GM12872 (cell line): ENCODE data around the gene ATG9B.

Source experiments
- TF ChIP-seq, protein P1 (sequence below): IDR thresholded peaks from 3 replicates; pipeline ENCODE4 v1.5.1; 2011; ENCODE audit warnings: low read depth, mild to moderate bottlenecking, low read length, moderate library complexity; ENCODE audit not compliant: insufficient read depth

Gene ATG9B

DNA sequence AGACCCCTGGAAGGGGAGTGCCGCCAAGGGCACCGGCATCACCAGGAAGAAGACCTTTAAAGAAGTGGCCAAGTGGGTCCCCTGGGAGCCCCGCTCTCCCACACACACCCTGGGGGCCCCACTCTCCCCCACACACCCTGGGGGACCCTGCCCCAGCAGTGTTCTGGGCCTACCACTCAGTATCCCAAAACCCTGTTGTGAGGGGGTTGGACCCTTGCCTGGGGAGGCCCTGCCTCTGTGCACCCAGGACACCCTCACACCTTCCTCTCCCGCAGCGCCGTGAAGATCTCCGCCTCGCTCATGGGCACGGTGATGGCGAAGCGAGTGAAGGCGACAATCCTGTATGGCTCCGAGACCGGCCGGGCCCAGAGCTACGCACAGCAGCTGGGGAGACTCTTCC, 22.7 kb downstream of the ATG9B start:
- TF ChIP-seq, protein P1, sequence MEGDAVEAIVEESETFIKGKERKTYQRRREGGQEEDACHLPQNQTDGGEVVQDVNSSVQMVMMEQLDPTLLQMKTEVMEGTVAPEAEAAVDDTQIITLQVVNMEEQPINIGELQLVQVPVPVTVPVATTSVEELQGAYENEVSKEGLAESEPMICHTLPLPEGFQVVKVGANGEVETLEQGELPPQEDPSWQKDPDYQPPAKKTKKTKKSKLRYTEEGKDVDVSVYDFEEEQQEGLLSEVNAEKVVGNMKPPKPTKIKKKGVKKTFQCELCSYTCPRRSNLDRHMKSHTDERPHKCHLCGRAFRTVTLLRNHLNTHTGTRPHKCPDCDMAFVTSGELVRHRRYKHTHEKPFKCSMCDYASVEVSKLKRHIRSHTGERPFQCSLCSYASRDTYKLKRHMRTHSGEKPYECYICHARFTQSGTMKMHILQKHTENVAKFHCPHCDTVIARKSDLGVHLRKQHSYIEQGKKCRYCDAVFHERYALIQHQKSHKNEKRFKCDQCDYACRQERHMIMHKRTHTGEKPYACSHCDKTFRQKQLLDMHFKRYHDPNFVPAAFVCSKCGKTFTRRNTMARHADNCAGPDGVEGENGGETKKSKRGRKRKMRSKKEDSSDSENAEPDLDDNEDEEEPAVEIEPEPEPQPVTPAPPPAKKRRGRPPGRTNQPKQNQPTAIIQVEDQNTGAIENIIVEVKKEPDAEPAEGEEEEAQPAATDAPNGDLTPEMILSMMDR, result no peak

DNA sequence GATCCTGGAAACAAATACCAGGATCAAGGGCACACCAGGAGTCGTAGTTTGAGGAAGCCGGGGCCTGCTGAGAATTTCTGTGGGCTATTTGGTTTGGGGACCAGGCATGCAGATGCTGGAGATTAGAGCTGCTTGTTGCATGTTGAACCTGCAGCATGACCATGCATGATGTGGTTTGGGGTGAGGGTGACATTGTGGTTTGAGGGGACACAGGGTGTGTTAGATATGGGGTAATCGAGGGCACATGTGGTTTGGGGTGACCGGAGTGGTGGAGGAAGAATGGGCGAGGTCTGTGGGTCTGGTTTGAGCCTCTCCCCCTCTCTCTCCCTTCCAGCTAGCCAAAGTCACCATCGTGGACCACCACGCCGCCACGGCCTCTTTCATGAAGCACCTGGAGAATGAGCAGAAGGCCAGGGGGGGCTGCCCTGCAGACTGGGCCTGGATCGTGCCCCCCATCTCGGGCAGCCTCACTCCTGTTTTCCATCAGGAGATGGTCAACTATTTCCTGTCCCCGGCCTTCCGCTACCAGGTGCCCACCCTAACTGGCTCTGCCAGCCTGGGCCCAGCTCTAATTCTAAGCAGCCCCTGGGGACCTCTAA, 23.3 kb downstream of the ATG9B start:
- TF ChIP-seq, protein P1, result no peak

DNA sequence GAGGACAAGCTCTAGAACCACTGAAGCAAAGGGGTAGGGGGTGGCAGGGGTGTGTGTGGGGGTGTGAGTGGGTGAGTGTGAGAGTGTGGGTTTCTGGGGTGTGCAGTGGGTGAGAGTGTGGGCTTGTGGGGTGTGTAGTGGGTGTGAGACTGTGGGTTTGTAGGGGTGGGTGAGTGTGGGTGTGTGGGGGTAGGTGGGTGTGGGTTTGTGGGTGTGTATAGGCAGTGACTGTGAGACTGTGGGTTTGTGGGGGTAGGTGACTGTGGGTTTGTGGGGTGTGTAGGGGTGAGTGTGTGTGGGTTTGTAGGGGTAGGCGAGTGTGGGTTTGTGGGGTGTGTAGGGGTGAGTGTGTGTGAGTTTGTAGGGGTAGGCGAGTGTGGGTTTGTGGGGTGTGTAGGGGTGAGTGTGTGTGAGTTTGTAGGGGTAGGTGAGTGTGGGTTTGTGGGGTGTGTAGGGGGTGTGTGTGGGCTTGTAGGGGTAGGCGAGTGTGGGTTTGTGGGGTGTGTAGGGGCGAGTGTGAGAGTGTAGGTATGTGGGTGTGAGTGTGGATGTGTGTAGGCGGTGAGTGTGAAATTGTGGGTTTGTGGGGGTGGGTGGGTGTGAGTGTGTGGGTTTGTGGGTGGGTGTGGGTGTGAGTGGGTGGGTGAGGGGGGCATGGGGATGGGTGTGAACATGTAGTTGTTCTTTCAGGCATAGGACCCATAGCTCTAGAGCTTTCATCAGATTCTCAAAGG, 24.6 kb downstream of the ATG9B start:
- TF ChIP-seq, protein P1, result no peak

DNA sequence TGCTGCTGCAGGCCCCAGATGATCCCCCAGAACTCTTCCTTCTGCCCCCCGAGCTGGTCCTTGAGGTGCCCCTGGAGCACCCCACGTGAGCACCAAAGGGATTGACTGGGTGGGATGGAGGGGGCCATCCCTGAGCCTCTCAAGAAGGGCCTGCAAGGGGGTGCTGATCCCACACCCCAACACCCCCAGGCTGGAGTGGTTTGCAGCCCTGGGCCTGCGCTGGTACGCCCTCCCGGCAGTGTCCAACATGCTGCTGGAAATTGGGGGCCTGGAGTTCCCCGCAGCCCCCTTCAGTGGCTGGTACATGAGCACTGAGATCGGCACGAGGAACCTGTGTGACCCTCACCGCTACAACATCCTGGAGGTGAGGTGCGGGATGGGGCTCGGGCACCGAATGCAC, 25.3 kb downstream of the ATG9B start:
- TF ChIP-seq, protein P1, result no peak

DNA sequence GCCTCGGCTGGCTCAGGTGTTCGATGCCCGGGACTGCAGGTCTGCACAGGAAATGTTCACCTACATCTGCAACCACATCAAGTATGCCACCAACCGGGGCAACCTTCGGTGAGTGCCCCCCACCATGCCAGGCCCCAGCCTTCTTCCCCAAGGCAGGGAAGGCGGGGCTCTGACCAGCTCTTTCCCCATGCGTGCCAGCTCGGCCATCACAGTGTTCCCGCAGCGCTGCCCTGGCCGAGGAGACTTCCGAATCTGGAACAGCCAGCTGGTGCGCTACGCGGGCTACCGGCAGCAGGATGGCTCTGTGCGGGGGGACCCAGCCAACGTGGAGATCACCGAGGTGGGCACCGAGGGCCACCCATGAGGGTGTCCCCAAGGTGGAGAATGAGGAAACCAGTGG, 26.0 kb downstream of the ATG9B start:
- TF ChIP-seq, protein P1, result no peak

DNA sequence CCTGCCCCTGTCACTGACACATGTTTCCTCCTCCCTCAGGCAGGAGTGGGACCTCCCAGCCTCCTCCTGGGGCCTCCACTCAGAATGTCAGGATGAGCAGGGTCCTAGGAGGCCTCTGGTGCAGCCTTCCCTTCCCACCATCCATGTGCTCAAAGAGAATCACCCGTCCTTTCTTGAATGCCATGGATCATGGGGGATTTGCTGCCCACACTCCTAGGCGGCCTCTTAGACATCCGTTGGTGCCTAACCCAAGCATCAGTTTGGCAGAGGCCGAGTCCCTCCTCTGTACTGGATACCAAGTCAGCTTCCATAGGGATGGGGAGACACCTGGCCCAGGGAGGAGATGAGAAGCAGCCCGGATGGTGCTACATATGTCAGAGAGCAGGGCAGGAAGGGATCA, 26.5 kb downstream of the ATG9B start:
- TF ChIP-seq, protein P1, result no peak

DNA sequence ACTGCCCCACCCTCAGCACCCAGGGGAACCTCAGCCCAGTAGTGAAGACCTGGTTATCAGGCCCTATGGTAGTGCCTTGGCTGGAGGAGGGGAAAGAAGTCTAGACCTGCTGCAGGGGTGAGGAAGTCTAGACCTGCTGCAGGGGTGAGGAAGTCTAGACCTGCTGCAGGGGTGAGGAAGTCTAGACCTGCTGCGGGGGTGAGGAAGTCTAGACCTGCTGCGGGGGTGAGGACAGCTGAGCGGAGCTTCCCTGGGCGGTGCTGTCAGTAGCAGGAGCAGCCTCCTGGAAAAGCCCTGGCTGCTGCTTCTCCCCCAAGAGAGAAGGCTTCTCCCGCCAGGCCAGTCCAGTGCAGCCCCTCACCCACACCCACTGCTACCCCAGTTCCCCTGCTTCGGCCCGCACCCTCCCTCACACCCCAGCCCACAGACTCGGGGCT, 27.2 kb downstream of the ATG9B start:
- TF ChIP-seq, protein P1, result no peak
